Mesenchymal stem cell (in vitro differentiated cells and primary cell): ENCODE results near the gene MORC4. TPM values are rescaled to one million over a fixed set of nuclear protein-coding genes. Genes with fewer than 3 reads are reported as not detected.
A peak's percentile ranks its signal among the peaks of the same experiment; 100 is the strongest.

Experiments used
- DNase-seq: peaks from one replicate; pipeline ENCODE4 v3.0.0-alpha.2; 2013
- H2AFZ ChIP-seq: one replicate; pipeline ENCODE4 v1.6.1; 2013; ENCODE audit warnings: low read depth, mild to moderate bottlenecking, control low read depth, inconsistent platforms, low read length, moderate library complexity
- H2AK5ac ChIP-seq: 2 replicates; pipeline ENCODE4 v1.6.1; 2013; ENCODE audit warnings: low read length, moderate library complexity, mild to moderate bottlenecking, inconsistent platforms; ENCODE audit not compliant: severe bottlenecking
- H2BK120ac ChIP-seq: one replicate; pipeline ENCODE4 v1.6.1; 2013; ENCODE audit warnings: low read depth, mild to moderate bottlenecking, inconsistent platforms, low read length, moderate library complexity
- H2BK12ac ChIP-seq, 2 experiments: one replicate each; pipeline ENCODE4 v1.6.1; 2013; ENCODE audit warnings: inconsistent platforms in 2 of 2, low read length in 2 of 2, mild to moderate bottlenecking in 2 of 2, moderate library complexity in 2 of 2, control low read depth in 1 of 2
- H2BK15ac ChIP-seq: one replicate; pipeline ENCODE4 v1.6.1; 2013; ENCODE audit warnings: mild to moderate bottlenecking, low read depth, inconsistent platforms; ENCODE audit not compliant: poor library complexity, severe bottlenecking
- H2BK5ac ChIP-seq: 2 replicates; pipeline ENCODE4 v1.6.1; 2013; ENCODE audit warnings: low read depth, mild to moderate bottlenecking, low read length, control low read depth, inconsistent platforms; ENCODE audit not compliant: poor library complexity, severe bottlenecking
- H3K14ac ChIP-seq, 2 experiments: one replicate each; pipeline ENCODE4 v1.6.1; 2013; ENCODE audit warnings: inconsistent platforms in 2 of 2, low read length in 2 of 2, control low read depth in 1 of 2, mild to moderate bottlenecking in 1 of 2, moderate library complexity in 1 of 2
- H3K18ac ChIP-seq, 2 experiments: one replicate each; pipeline ENCODE4 v1.6.1; 2013; ENCODE audit warnings: inconsistent platforms in 2 of 2, low read length in 2 of 2, control low read depth in 1 of 2, low read depth in 1 of 2, mild to moderate bottlenecking in 1 of 2
- H3K23ac ChIP-seq, 2 experiments: one replicate each; pipeline ENCODE4 v1.6.1; 2013; ENCODE audit warnings: inconsistent platforms in 2 of 2, low read length in 2 of 2, mild to moderate bottlenecking in 2 of 2, moderate library complexity in 2 of 2, control low read depth in 1 of 2
- H3K27ac ChIP-seq: 2 replicates; pipeline ENCODE4 v1.5.1; 2013; ENCODE audit warnings: mild to moderate bottlenecking, moderate library complexity, low read length, control low read depth, inconsistent platforms; ENCODE audit not compliant: poor library complexity, severe bottlenecking
- H3K27me3 ChIP-seq, 2 experiments: 2 replicates each; pipeline versions ENCODE4 v1.6.1 to v1.7.0; 2013; ENCODE audit warnings: low read length in 2 of 2, mild to moderate bottlenecking in 2 of 2, moderate library complexity in 2 of 2, control low read depth in 1 of 2, inconsistent platforms in 1 of 2; ENCODE audit not compliant: control insufficient read depth in 1 of 2, insufficient read depth in 1 of 2
- H3K36me3 ChIP-seq, 2 experiments: 2 replicates each; pipeline versions ENCODE4 v1.6.1 to v1.7.0; 2013; ENCODE audit warnings: low read length in 2 of 2, control low read depth in 1 of 2, inconsistent platforms in 1 of 2, low read depth in 1 of 2, mild to moderate bottlenecking in 1 of 2; ENCODE audit not compliant: insufficient read depth in 2 of 2, control insufficient read depth in 1 of 2
- H3K4ac ChIP-seq, 2 experiments: one replicate each; pipeline ENCODE4 v1.6.1; 2013; ENCODE audit warnings: inconsistent platforms in 2 of 2, low read length in 2 of 2, mild to moderate bottlenecking in 2 of 2, moderate library complexity in 2 of 2, control low read depth in 1 of 2, low read depth in 1 of 2
- H3K4me1 ChIP-seq: 2 replicates; pipeline ENCODE4 v1.6.1; 2013; ENCODE audit warnings: low read depth, low read length, control low read depth; ENCODE audit not compliant: control insufficient read depth, insufficient read depth
- H3K4me2 ChIP-seq: 2 replicates; pipeline ENCODE4 v1.6.1; 2013; ENCODE audit warnings: low read length, mild to moderate bottlenecking, inconsistent platforms; ENCODE audit not compliant: poor library complexity, severe bottlenecking
- H3K4me3 ChIP-seq, 2 experiments: 2 replicates each; pipeline versions ENCODE4 v1.5.1 to v1.7.0; 2013; ENCODE audit warnings: low read length in 2 of 2, mild to moderate bottlenecking in 2 of 2, control low read depth in 1 of 2, low read depth in 1 of 2; ENCODE audit not compliant: insufficient read depth in 1 of 2
- H3K79me1 ChIP-seq: replicated peaks from 2 replicates; pipeline ENCODE4 v1.6.1; 2013; ENCODE audit warnings: mild to moderate bottlenecking, control low read depth, low read length, inconsistent platforms; ENCODE audit not compliant: poor library complexity, severe bottlenecking
- H3K9ac ChIP-seq: 2 replicates; pipeline ENCODE4 v1.7.0; 2013; ENCODE audit warnings: mild to moderate bottlenecking, low read length, moderate library complexity
- H3K9me3 ChIP-seq: 2 replicates; pipeline ENCODE4 v1.7.0; 2013; ENCODE audit warnings: mild to moderate bottlenecking, low read length; ENCODE audit not compliant: control insufficient read depth
- H4K8ac ChIP-seq: one replicate; pipeline ENCODE4 v1.6.1; 2013; ENCODE audit warnings: inconsistent platforms, mild to moderate bottlenecking, low read length, moderate library complexity
- H4K91ac ChIP-seq: one replicate; pipeline ENCODE4 v1.6.1; 2013; ENCODE audit warnings: mild to moderate bottlenecking, low read length, inconsistent platforms
- WGBS: methylation state at CpG from one replicate; pipeline ENCODE4 v1.1.7; 2013; ENCODE audit warnings: mixed read lengths; 5-methylcytosine and 5-hydroxymethylcytosine counted together
- polyA plus RNA-seq, 2 experiments: library from polyadenylated mRNA; stranded (reverse); fragments of 200-250 nt; gene quantifications; one replicate each; pipeline ENCODE4 v1.2.3, GENCODE V29; 2013

MORC4 gene
- 15.6 TPM for polyA plus RNA-seq (2013, experiment 1 of 2)
- 15.1 TPM for polyA plus RNA-seq (2013, experiment 2 of 2)

- 2% methylated on average over 28 of the region's 42 CpGs for WGBS
- no peak within 1 kb of the TSS for H2AK5ac ChIP-seq
Observed at GRCh38 chrX:107000013-107000515, at the start of gene MORC4. Gene MORC4, minus strand, starts transcription at chrX:107000212. Its CDS starts 243 bp downstream, at chrX:106999969.

GRCh38 chrX:107047622-107048021, 47.6 kb upstream of the MORC4 start:
- no peak overlapping the region for H4K91ac ChIP-seq
- no peaks in the 10 kb centered on the region for H3K4me1 ChIP-seq
- H2BK120ac ChIP-seq: no peak overlapping the region
- WGBS: 38% methylated on average over 1 of the region's 1 CpG
- H3K4me2 ChIP-seq: no peak overlapping the region
- H3K79me1 ChIP-seq: no peaks in the 10 kb centered on the region
- H3K27me3 ChIP-seq: peaks cover 0 to 53% of the 10 kb centered on the region in 2 experiments
- no peak overlapping the region for H3K23ac ChIP-seq
- H2BK15ac ChIP-seq: no peak overlapping the region
- no peak overlapping the region for H3K9ac ChIP-seq
- H3K27ac ChIP-seq: no peak overlapping the region
- H2BK12ac ChIP-seq: no peak overlapping the region
- H2AK5ac ChIP-seq: no peak overlapping the region
- no peaks in the 10 kb centered on the region for H3K9me3 ChIP-seq
- H3K36me3 ChIP-seq: no peaks in the 10 kb centered on the region
- no peak overlapping the region for H2AFZ ChIP-seq
- no peak overlapping the region for H3K18ac ChIP-seq
- H3K4me3 ChIP-seq: no peak overlapping the region
- no peak overlapping the region for H3K14ac ChIP-seq
- no peak overlapping the region for H4K8ac ChIP-seq
- no peak overlapping the region for H2BK5ac ChIP-seq
- H3K4ac ChIP-seq: no peak overlapping the region
- no peak for DNase-seq

More at GRCh38 chrX:107000013-107000515, at the start of gene MORC4:
- Histone ChIP-seq H4K8ac (no peak within 1 kb of the TSS), H3K18ac (peak within 1 kb of the TSS in 1 of 2 experiments; percentile 48), H3K9ac (peak within 1 kb of the TSS; percentile 90), H2BK12ac (no peak within 1 kb of the TSS), H3K27ac (peak within 1 kb of the TSS; percentile 35), H3K27me3 (peaks cover 0 to 31% of the 10 kb centered on the region in 2 experiments), H2BK5ac (no peak within 1 kb of the TSS), H3K4ac (peak within 1 kb of the TSS in 1 of 2 experiments; percentile 16), H4K91ac (no peak within 1 kb of the TSS), H3K14ac (peak within 1 kb of the TSS in 1 of 2 experiments; percentile 15), H3K23ac (no peak within 1 kb of the TSS), H3K4me1 (no peaks in the 10 kb centered on the region), H3K79me1 (peaks cover 5% of the 10 kb centered on the region), H3K9me3 (no peaks in the 10 kb centered on the region), H3K36me3 (no peaks in the 10 kb centered on the region), H2BK120ac (peak within 1 kb of the TSS; percentile 19), H3K4me3 (peak within 1 kb of the TSS; percentile 83 to 88), H2AFZ (peak within 1 kb of the TSS; percentile 71), H3K4me2 (peak within 1 kb of the TSS; percentile 56), H2BK15ac (no peak within 1 kb of the TSS)
- DNase-seq: peak; percentile 71

- Histone ChIP-seq H4K91ac (no peak overlapping the region), H3K4me1 (no peaks in the 10 kb centered on the region), H3K27ac (no peak overlapping the region), H2BK15ac (no peak overlapping the region), H3K27me3 (peaks cover 0 to 51% of the 10 kb centered on the region in 2 experiments), H2BK12ac (no peak overlapping the region), H3K14ac (no peak overlapping the region), H3K23ac (no peak overlapping the region), H3K4me3 (no peak overlapping the region), H3K4ac (no peak overlapping the region), H3K18ac (no peak overlapping the region), H3K9me3 (no peaks in the 10 kb centered on the region), H3K4me2 (no peak overlapping the region), H4K8ac (no peak overlapping the region), H3K9ac (no peak overlapping the region), H2AFZ (no peak overlapping the region), H2AK5ac (no peak overlapping the region), H2BK5ac (no peak overlapping the region), H3K36me3 (no peaks in the 10 kb centered on the region), H3K79me1 (no peaks in the 10 kb centered on the region), H2BK120ac (no peak overlapping the region)
- WGBS: no CpG with 5 or more reads among the region's 1 CpG
- no peak for DNase-seq
Observed at GRCh38 chrX:107029752-107030151, 29.7 kb upstream of the MORC4 start.

GRCh38 chrX:107025545-107025944, 25.5 kb upstream of the MORC4 start:
- H2BK15ac ChIP-seq: no peak overlapping the region
- H2BK12ac ChIP-seq: no peak overlapping the region
- no peak overlapping the region for H2AK5ac ChIP-seq
- no peaks in the 10 kb centered on the region for H3K9me3 ChIP-seq
- no peaks in the 10 kb centered on the region for H3K79me1 ChIP-seq
- no peak overlapping the region for H2BK5ac ChIP-seq
- no peak overlapping the region for H3K23ac ChIP-seq
- no peak overlapping the region for H2AFZ ChIP-seq
- H3K27ac ChIP-seq: no peak overlapping the region
- H3K18ac ChIP-seq: no peak overlapping the region
- no peak overlapping the region for H3K14ac ChIP-seq
- no peak overlapping the region for H4K91ac ChIP-seq
- 9% methylated on average over 2 of the region's 2 CpGs for WGBS
- H3K36me3 ChIP-seq: no peaks in the 10 kb centered on the region
- H3K27me3 ChIP-seq: peaks cover 0 to 48% of the 10 kb centered on the region in 2 experiments
- peak; percentile 33 for DNase-seq
- no peak overlapping the region for H3K4me2 ChIP-seq
- H4K8ac ChIP-seq: no peak overlapping the region
- no peak overlapping the region for H2BK120ac ChIP-seq
- H3K4me1 ChIP-seq: no peaks in the 10 kb centered on the region
- H3K4me3 ChIP-seq: no peak overlapping the region
- H3K4ac ChIP-seq: no peak overlapping the region
- H3K9ac ChIP-seq: no peak overlapping the region
